ENCODE measurements around the gene STRADB. TPM values are rescaled to one million over a fixed set of nuclear protein-coding genes. Genes with fewer than 3 reads are reported as not detected.

STRADB gene
- total RNA-seq, 1 experiment from 2014 or later, result 40.5 TPM

DNA sequence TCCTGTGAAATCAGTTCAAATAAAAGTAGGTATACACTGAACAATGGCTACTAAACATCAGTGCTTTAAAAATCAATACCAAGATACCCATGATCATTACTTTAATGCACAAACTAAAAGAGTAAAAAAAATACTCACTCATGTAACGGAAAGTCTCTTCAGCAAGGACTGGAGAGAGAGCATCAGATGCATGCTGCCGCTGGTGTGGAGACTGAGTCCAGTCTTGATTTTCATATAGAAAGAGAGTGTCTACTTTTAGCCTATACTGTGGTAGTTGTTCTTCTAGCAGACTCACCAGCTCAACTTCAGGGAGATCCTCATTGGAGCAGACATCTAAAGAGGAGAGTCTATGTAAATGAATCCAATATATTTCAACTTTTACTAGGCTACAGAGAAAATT lies 44.3 kb upstream of the STRADB start:
- no peak overlapping the region for H3T11ph ChIP-seq (ENCODE audit: low read length)
- no peak overlapping the region for H3K56ac ChIP-seq (ENCODE audit: insufficient read length, low read depth, low read length)
- WGBS (ENCODE audit: extremely low coverage, insufficient read length, low lambda C conversion rate), result no CpG with 5 or more reads among the region's 2 CpGs
- no peak overlapping the region for H2BK15ac ChIP-seq (ENCODE audit: low read depth, low read length)
- no peak overlapping the region for H3K4ac ChIP-seq (ENCODE audit: low read depth, low read length)
- H4K91ac ChIP-seq (ENCODE audit: insufficient read length, low read depth, low read length), result no peak overlapping the region
- no peak overlapping the region for H2BK12ac ChIP-seq (ENCODE audit: insufficient read length, low read depth, low read length)
- H3K4me2 ChIP-seq (ENCODE audit: insufficient read depth, insufficient read length, low read length), result no peak overlapping the region
- H3K14ac ChIP-seq (ENCODE audit: insufficient read depth, low read length), result no peak overlapping the region
- H2AFZ ChIP-seq (ENCODE audit: low read length), result no peak overlapping the region
- no peaks in the 10 kb centered on the region for H3K23me2 ChIP-seq (ENCODE audit: insufficient read length, low read depth, low read length, poor library complexity, severe bottlenecking)
- no peak overlapping the region for H3K18ac ChIP-seq (ENCODE audit: insufficient read length, low read depth, low read length)
- no peak overlapping the region for H2AK5ac ChIP-seq (ENCODE audit: insufficient read length, low read length)
- no peak overlapping the region for H3K4me3 Mint-ChIP-seq
- no peak overlapping the region for H3K27ac ChIP-seq (ENCODE audit: insufficient read length, low read depth, low read length)
- H3K4me1 ChIP-seq (ENCODE audit: insufficient read depth, low read length), result no peaks in the 10 kb centered on the region
- H3K9me3 ChIP-seq (ENCODE audit: control insufficient read depth, low read depth, low read length), result no peaks in the 10 kb centered on the region
- H3K23ac ChIP-seq (ENCODE audit: insufficient read length, low read depth, low read length), result no peak overlapping the region
- H3K9ac ChIP-seq (ENCODE audit: extremely low read depth, insufficient read length, low read length), result no peak overlapping the region
- H3K4me1 Mint-ChIP-seq, result 0 out of 4 replicates have a peak, but pooled peaks cover 0 to 3% of the 10 kb centered on the region in 2 experiments
- H2BK20ac ChIP-seq (ENCODE audit: low read depth, low read length, poor library complexity, severe bottlenecking), result no peak overlapping the region
- no peaks in the 10 kb centered on the region for H3K27me3 Mint-ChIP-seq (ENCODE audit: low read depth)
- H3K9me3 Mint-ChIP-seq, result no peaks in the 10 kb centered on the region
- H4K20me1 ChIP-seq (ENCODE audit: control insufficient read depth, insufficient read depth, insufficient read length), result no peaks in the 10 kb centered on the region
- no peak overlapping the region for H2BK5ac ChIP-seq (ENCODE audit: insufficient read length, low read length)
- H4K5ac ChIP-seq (ENCODE audit: insufficient read length, low read depth, low read length), result no peak overlapping the region
- no peaks in the 10 kb centered on the region for H3K79me1 ChIP-seq (ENCODE audit: insufficient read depth, low read depth, low read length, poor library complexity, severe bottlenecking)
- TF ChIP-seq, protein P1, sequence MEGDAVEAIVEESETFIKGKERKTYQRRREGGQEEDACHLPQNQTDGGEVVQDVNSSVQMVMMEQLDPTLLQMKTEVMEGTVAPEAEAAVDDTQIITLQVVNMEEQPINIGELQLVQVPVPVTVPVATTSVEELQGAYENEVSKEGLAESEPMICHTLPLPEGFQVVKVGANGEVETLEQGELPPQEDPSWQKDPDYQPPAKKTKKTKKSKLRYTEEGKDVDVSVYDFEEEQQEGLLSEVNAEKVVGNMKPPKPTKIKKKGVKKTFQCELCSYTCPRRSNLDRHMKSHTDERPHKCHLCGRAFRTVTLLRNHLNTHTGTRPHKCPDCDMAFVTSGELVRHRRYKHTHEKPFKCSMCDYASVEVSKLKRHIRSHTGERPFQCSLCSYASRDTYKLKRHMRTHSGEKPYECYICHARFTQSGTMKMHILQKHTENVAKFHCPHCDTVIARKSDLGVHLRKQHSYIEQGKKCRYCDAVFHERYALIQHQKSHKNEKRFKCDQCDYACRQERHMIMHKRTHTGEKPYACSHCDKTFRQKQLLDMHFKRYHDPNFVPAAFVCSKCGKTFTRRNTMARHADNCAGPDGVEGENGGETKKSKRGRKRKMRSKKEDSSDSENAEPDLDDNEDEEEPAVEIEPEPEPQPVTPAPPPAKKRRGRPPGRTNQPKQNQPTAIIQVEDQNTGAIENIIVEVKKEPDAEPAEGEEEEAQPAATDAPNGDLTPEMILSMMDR (conservative IDR thresholded peaks at IDR 0.05), result no peak
- H3K79me2 ChIP-seq (ENCODE audit: insufficient read depth, low read length), result no peaks in the 10 kb centered on the region
- H2BK120ac ChIP-seq (ENCODE audit: low read depth, low read length, poor library complexity, severe bottlenecking), result no peak overlapping the region
- no peak for DNase-seq
- peaks cover 0 to 6% (median 3%) of the 10 kb centered on the region in 3 experiments; a peak in 3 of 7 replicates for H3K36me3 Mint-ChIP-seq (ENCODE audit: insufficient read depth in 1 of 3, low read depth in 3 of 3)
- no peak overlapping the region for H4K8ac ChIP-seq (replicated peaks; ENCODE audit: insufficient read length, low read depth, low read length)
- no peaks in the 10 kb centered on the region for H3K27me3 ChIP-seq (ENCODE audit: insufficient read depth, low read length)
- H3K27ac Mint-ChIP-seq, result no peak overlapping the region

All from H9 (cell line).